Lower lobe of right lung (tissue), 2 donors: Measurements from ENCODE around the gene SCGB3A1. TPM values are rescaled to one million over a fixed set of nuclear protein-coding genes. Genes with fewer than 3 reads are reported as not detected.
A peak's percentile ranks its signal among the peaks of the same experiment; 100 is the strongest.

Source experiments
- ATAC-seq, 2 donors: fragments of 200-7000 bp; cut with Tn5 transposase; one replicate each; pipeline ENCODE4 v1.9.1; 2020 to 2022; ENCODE audit warnings: mild to moderate bottlenecking in 2 of 2, moderate library complexity in 2 of 2
- DNase-seq: peaks from one replicate; pipeline ENCODE4 v3.0.0-alpha.2; 2020
- H3K27ac ChIP-seq: fragments of 200-600 bp; one replicate; pipeline ENCODE4 v1.8.0; 2022
- H3K27me3 ChIP-seq: fragments of 200-600 bp; one replicate; pipeline ENCODE4 v1.8.0; 2022; ENCODE audit warnings: low read depth
- H3K36me3 ChIP-seq: fragments of 200-600 bp; one replicate; pipeline ENCODE4 v1.8.0; 2022; ENCODE audit warnings: mild to moderate bottlenecking
- H3K4me1 ChIP-seq: fragments of 200-600 bp; one replicate; pipeline ENCODE4 v1.8.0; 2022
- H3K4me3 ChIP-seq: fragments of 200-600 bp; one replicate; pipeline ENCODE4 v1.8.0; 2022; ENCODE audit warnings: mild to moderate bottlenecking
- H3K9me3 ChIP-seq: fragments of 200-600 bp; one replicate; pipeline ENCODE4 v1.8.0; 2022
- CTCF ChIP-seq: fragments of 200-600 bp; IDR thresholded peaks from one replicate; pipeline ENCODE4 v1.8.0; 2022; ENCODE audit warnings: antibody characterized with exemption, mild to moderate bottlenecking
- intact Hi-C: fragments of 100-400 bp; cut with DNase I; formaldehyde crosslinking; loops from one replicate; pipeline ENCODE4 v1.11.0; 2022
- total RNA-seq: library from RNA; stranded (reverse); fragmentation: NEBNext Ultra II Directional; extraction: Animal tissue kit (Norgen Biotek cat#: 25700); gene quantifications from one replicate; pipeline ENCODE4 v1.2.1, GENCODE V29; 2021
- donor health status: DM: no; HTN: yes; CAD: no; lungs with severe emphysema.

Gene SCGB3A1
- total RNA-seq, 1 donor from 2014 or later: 1,318 TPM

DNA sequence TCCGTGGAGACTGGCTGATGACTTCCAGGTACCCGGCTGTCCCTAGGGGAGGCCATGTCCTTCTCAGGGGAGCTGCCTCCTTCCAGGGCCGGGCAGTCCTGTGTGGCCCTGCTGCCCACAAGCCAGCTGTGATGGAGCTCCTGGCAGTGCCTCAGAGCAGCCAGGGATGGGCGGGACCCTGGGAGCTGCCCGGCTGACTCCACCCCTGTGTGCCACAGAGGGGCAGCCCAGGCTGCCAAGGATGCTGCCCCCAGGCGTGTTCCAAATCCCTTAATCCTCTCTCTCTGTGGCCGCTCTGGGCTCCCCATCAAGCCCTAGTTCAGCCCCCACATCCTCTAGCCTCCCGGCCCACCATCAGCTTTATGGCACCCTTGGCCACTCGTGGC lies 7.0 kb upstream of the SCGB3A1 start:
- no peak overlapping the region for H3K4me3 ChIP-seq
- H3K27ac ChIP-seq: no peak overlapping the region
- no peaks in the 10 kb centered on the region for H3K9me3 ChIP-seq
- intact Hi-C loops: no loop called here
- no peaks in the 10 kb centered on the region for H3K4me1 ChIP-seq
- H3K27me3 ChIP-seq: no peaks in the 10 kb centered on the region
- DNase-seq: no peak
- TF ChIP-seq CTCF: no peak
- ATAC-seq: no peak
- no peaks in the 10 kb centered on the region for H3K36me3 ChIP-seq

- TF ChIP-seq CTCF: no peak
- H3K9me3 ChIP-seq: no peaks in the 10 kb centered on the region
- peaks cover 10% of the 10 kb centered on the region for H3K27me3 ChIP-seq
- intact Hi-C loops: no loop called here
- no peak overlapping the region for H3K4me3 ChIP-seq
- DNase-seq (peak; percentile 58), ATAC-seq (peak; percentile 18 to 28)
- no peaks in the 10 kb centered on the region for H3K36me3 ChIP-seq
- no peak overlapping the region for H3K27ac ChIP-seq
- H3K4me1 ChIP-seq: peaks cover under 1% of the 10 kb centered on the region
These were observed 5.5 kb upstream of the SCGB3A1 start for GRCh38 chr5:180596668-180597231.

- Histone ChIP-seq H3K27ac (no peak overlapping the region), H3K4me1 (peaks cover 6% of the 10 kb centered on the region), H3K9me3 (no peaks in the 10 kb centered on the region), H3K4me3 (no peak overlapping the region), H3K27me3 (peaks cover 16% of the 10 kb centered on the region), H3K36me3 (no peaks in the 10 kb centered on the region)
- intact Hi-C loops: no loop called here
- no peak for TF ChIP-seq CTCF
- ATAC-seq (peak in 1 of 2 donors; percentile 5), DNase-seq (no peak)
These were observed 4.9 kb upstream of the SCGB3A1 start for GRCh38 chr5:180596115-180596667.

DNA sequence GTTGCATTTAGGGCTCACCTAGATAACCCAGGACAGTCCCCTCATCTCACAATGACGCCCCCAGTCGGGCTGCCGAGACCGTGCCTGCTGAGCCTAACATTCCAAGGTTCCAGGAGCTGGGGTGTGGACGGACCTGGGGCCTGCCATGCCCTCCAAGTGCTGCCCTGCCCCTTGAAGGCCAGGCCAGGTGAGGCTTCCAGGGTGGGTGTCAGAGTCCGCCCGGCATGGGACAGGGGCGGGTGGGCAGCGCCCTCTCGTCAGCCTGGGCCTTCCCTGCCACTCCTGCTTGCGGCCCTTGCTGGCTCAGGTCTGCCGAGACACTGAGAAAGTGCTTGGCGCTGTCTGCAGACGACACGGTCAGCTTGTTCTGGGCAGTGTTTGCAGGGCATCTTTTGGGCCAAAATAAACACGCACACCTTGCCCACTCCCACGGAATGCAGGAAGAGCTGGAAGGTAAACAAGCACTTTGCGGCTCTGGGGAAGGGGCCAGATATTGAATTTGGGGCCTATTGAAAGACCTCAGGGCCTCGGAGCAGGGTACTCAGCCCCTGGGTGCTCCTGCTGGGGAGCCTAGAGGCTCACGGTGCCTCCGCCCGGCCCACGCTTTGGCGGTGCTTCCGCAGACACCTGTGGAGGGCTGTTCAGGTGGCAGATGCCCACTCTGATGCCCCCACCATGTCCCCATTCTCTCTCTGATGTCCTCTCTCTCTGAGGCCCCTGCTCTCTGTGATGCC lies 4.2 kb upstream of the SCGB3A1 start:
- H3K36me3 ChIP-seq: no peaks in the 10 kb centered on the region
- H3K4me1 ChIP-seq: peaks cover 12% of the 10 kb centered on the region
- H3K4me3 ChIP-seq: no peak overlapping the region
- no peak overlapping the region for H3K27ac ChIP-seq
- no peaks in the 10 kb centered on the region for H3K9me3 ChIP-seq
- peak; percentile 55 for DNase-seq
- TF ChIP-seq CTCF: no peak
- intact Hi-C loops: no loop called here
- H3K27me3 ChIP-seq: peaks cover 22% of the 10 kb centered on the region
- peak in 1 of 2 donors; percentile 2 for ATAC-seq

DNA sequence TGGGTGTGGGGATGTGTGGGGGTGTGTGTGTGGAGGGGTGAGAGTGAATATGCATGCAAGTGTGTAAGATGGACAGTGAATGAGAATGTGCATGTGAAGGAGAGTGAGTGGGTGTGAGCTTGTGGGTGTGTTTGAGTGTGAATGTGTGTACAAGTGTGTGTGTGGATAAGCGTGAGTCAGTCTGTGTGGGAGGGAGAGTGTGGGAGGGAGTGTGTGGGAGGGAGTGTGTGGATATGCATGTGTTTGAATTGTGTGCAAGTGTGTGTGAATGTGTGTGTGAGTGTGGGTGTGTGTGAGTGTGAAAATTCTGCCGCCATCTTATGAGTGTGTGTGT lies 3.7 kb upstream of the SCGB3A1 start:
- no peak for DNase-seq
- no peaks in the 10 kb centered on the region for H3K36me3 ChIP-seq
- intact Hi-C loops: no loop called here
- peaks cover 28% of the 10 kb centered on the region for H3K27me3 ChIP-seq
- peaks cover 17% of the 10 kb centered on the region for H3K4me1 ChIP-seq
- H3K9me3 ChIP-seq: no peaks in the 10 kb centered on the region
- no peak overlapping the region for H3K4me3 ChIP-seq
- no peak overlapping the region for H3K27ac ChIP-seq
- no peak for ATAC-seq
- no peak for TF ChIP-seq CTCF
